ENCODE data around the gene OSBPL5.

OSBPL5 gene

GRCh38 chr11:3133261-3134217, 31.6 kb downstream of the OSBPL5 start:
- no peak for DNase-seq (ENCODE audit: low read depth)

GRCh38 chr11:3132831-3133260, 32.3 kb downstream of the OSBPL5 start:
- DNase-seq (ENCODE audit: low read depth) = no peak

GRCh38 chr11:3132271-3132781, 32.8 kb downstream of the OSBPL5 start:
- no peak for DNase-seq (ENCODE audit: low read depth)

GRCh38 chr11:3131330-3131941, 33.7 kb downstream of the OSBPL5 start:
- DNase-seq (ENCODE audit: low read depth) = no peak

GRCh38 chr11:3130269-3131071, 34.6 kb downstream of the OSBPL5 start:
- DNase-seq (ENCODE audit: low read depth) = no peak

GRCh38 chr11:3129591-3130268, 35.4 kb downstream of the OSBPL5 start:
- no peak for DNase-seq (ENCODE audit: low read depth)

GRCh38 chr11:3129181-3129590, 35.9 kb downstream of the OSBPL5 start:
- DNase-seq (ENCODE audit: low read depth) = no peak

GRCh38 chr11:3128356-3129180, 36.5 kb downstream of the OSBPL5 start:
- DNase-seq (ENCODE audit: low read depth) = no peak

- no peak for DNase-seq (ENCODE audit: low read depth)
Measured at GRCh38 chr11:3127706-3128355, 37.3 kb downstream of the OSBPL5 start.

- DNase-seq (ENCODE audit: low read depth) = no peak
Measured at GRCh38 chr11:3126901-3127691, 38.0 kb downstream of the OSBPL5 start.

- DNase-seq (ENCODE audit: low read depth) = no peak
Measured at GRCh38 chr11:3126207-3126865, 38.8 kb downstream of the OSBPL5 start.

GRCh38 chr11:3124821-3125220, 40.3 kb downstream of the OSBPL5 start:
- DNase-seq (ENCODE audit: low read depth) = no peak

GRCh38 chr11:3123761-3124733, 41.1 kb downstream of the OSBPL5 start:
- peak; percentile 96 for DNase-seq (ENCODE audit: low read depth)

- no peak for DNase-seq (ENCODE audit: low read depth)
Measured at GRCh38 chr11:3123305-3123704, 41.8 kb downstream of the OSBPL5 start.

GRCh38 chr11:3122775-3123201, 42.3 kb downstream of the OSBPL5 start:
- no peak for DNase-seq (ENCODE audit: low read depth)

GRCh38 chr11:3121931-3122774, 43.0 kb downstream of the OSBPL5 start:
- DNase-seq (ENCODE audit: low read depth) = no peak

- DNase-seq (ENCODE audit: low read depth) = no peak
Measured at GRCh38 chr11:3121416-3121815, 43.7 kb downstream of the OSBPL5 start.

Measured in iris pigment epithelial cell (primary cell).